ENCODE measurements around the gene COA6.

- TF ChIP-seq, protein P1, sequence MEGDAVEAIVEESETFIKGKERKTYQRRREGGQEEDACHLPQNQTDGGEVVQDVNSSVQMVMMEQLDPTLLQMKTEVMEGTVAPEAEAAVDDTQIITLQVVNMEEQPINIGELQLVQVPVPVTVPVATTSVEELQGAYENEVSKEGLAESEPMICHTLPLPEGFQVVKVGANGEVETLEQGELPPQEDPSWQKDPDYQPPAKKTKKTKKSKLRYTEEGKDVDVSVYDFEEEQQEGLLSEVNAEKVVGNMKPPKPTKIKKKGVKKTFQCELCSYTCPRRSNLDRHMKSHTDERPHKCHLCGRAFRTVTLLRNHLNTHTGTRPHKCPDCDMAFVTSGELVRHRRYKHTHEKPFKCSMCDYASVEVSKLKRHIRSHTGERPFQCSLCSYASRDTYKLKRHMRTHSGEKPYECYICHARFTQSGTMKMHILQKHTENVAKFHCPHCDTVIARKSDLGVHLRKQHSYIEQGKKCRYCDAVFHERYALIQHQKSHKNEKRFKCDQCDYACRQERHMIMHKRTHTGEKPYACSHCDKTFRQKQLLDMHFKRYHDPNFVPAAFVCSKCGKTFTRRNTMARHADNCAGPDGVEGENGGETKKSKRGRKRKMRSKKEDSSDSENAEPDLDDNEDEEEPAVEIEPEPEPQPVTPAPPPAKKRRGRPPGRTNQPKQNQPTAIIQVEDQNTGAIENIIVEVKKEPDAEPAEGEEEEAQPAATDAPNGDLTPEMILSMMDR (IDR thresholded peaks at IDR 0.05) = no peak
- no peak for TF ChIP-seq POLR2A (IDR thresholded peaks at IDR 0.05)
Measured at GRCh38 chr1:234357831-234358230, 15.4 kb upstream of the COA6 start.

Measured in Peyer's patch (tissue), 4 donors.